ENCODE data around the gene DNAJC11.
"Not testable (repeated sequence)": the region's sequence is repeated elsewhere in the genome, so short reads cannot be mapped to it uniquely, and the experiment has no call there.

DNAJC11 gene, protein sequence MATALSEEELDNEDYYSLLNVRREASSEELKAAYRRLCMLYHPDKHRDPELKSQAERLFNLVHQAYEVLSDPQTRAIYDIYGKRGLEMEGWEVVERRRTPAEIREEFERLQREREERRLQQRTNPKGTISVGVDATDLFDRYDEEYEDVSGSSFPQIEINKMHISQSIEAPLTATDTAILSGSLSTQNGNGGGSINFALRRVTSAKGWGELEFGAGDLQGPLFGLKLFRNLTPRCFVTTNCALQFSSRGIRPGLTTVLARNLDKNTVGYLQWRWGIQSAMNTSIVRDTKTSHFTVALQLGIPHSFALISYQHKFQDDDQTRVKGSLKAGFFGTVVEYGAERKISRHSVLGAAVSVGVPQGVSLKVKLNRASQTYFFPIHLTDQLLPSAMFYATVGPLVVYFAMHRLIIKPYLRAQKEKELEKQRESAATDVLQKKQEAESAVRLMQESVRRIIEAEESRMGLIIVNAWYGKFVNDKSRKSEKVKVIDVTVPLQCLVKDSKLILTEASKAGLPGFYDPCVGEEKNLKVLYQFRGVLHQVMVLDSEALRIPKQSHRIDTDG

DNA sequence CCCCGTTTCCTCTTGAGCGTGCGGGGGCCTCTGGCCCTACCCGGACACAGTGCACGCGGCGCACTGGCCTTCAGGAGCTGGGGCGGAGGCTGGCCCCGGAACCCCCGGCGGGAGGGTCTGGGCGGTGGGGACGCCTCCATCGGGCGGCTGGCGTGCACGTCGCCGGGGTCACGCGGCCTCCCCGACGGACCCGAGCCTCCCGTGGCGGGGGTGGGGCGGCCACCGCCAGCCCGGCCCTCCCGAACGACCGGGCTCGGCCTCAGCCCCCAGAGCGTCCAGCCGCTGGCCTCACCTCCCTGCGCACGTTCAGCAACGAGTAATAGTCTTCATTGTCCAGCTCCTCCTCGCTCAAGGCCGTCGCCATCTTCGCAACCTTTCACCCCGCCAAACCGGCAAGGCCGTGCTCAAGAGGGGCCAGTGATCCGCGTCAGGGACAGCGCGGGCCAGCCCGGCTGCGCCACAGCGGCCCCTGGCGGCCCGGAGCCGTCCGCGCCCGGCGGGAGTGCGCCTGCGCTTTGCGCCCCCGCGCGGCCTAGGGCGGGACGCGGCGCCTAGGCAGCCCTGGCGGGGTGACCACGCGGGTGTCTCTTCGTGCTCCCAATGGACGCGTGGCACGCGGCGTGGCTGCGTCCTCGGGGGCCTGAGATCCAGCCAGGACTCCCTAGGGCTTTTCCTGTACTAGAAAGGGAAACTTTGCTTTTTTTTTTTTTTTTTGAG, at the start of gene DNAJC11:
Gene DNAJC11, minus strand, starts transcription at position 380 of the 717 bp plus-strand sequence. Its CDS starts 16 bp downstream, at position 364.
- Histone ChIP-seq H3K9me3 (no peaks in the 10 kb centered on the region), H3K4me1 (peaks cover 22% of the 10 kb centered on the region), H3K4me3 (peak within 1 kb of the TSS; percentile 96), H3K4me2 (peak within 1 kb of the TSS; percentile 98), H3K27ac (peak within 1 kb of the TSS; percentile 95), H3K36me3 (peaks cover 7% of the 10 kb centered on the region; the same call in 1 of the 2 replicates), H3K27me3 (no peaks in the 10 kb centered on the region), H3K9ac (peak within 1 kb of the TSS; percentile 96), H4K20me1 (peaks cover 49% of the 10 kb centered on the region)
- no peak for TF ChIP-seq Cebpa-rat (IDR thresholded peaks at IDR 0.05)

DNA sequence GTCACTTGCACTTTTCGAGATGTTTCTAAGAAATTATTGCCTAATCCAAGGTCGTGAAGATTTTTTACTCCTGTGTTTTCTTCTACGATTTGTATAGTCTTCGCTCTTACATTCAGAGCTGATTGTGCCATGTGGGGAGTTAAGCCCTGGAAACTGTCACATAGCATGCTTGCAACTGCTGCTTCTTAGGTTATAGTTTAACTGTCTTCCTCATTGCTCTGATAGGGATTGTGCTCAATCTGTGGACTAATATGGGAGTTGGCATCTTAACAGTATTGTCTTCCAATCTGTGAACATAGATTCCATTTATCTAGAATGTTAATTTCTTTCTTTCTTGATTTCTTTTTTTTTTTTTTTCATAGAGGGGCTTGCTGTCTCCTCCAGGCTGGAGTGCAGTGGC, 48.9 kb upstream of the DNAJC11 start:
- Histone ChIP-seq H3K9ac (no peak overlapping the region), H3K27ac (no peak overlapping the region), H3K4me2 (no peak overlapping the region), H3K4me3 (no peak overlapping the region), H3K36me3 (no peaks in the 10 kb centered on the region), H3K27me3 (no peaks in the 10 kb centered on the region), H3K4me1 (no peaks in the 10 kb centered on the region), H4K20me1 (no peaks in the 10 kb centered on the region), H3K9me3 (peaks cover 4% of the 10 kb centered on the region; the same call in 1 of the 2 replicates)
- no peak for TF ChIP-seq Cebpa-rat (IDR thresholded peaks at IDR 0.05)

DNA sequence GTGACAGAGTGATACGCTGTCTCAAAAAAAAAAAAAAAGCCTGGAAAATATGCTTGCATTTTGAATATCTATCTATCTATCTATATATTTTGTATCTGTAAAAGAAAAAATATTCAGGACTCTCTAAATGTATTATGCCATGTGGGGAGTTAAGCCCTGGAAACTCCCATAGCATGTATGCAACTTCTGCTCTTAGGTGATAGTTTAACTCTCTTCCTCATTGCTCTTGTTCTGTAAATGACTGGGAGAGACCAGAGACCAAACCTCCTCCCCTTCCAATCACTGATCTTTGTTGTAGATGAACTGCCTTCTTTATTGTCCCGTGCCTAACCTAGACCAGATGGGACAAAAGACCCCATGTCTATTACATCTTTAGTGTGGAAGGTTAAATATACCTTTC, 46.1 kb upstream of the DNAJC11 start:
- TF ChIP-seq Cebpa-rat (IDR thresholded peaks at IDR 0.05): no peak
- Histone ChIP-seq H3K9ac (no peak overlapping the region), H3K9me3 (peaks cover 4% of the 10 kb centered on the region; the same call in 1 of the 2 replicates), H4K20me1 (no peaks in the 10 kb centered on the region), H3K36me3 (no peaks in the 10 kb centered on the region), H3K27ac (no peak overlapping the region), H3K4me2 (no peak overlapping the region), H3K27me3 (no peaks in the 10 kb centered on the region), H3K4me3 (no peak overlapping the region), H3K4me1 (peaks cover 15% of the 10 kb centered on the region)

DNA sequence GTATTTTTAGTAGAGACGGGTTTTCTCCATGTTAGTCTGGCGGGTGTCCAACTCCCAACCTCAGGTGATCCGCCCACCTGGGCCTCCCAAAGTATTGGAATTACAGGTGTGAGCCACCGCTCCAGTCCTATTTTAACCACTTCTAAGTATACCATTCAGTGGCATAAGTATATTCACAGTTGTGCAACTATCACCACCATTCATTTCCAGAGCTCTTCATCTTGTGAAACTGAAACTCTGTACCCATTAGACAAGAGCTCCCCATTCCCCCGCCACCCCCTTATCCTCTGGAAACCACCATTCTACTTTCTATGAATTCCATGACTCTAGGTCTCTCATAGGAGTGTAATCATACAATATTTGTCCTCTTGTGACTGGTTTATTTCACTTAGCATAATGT, 43.5 kb upstream of the DNAJC11 start:
- Histone ChIP-seq H3K9me3 (peaks cover 4% of the 10 kb centered on the region; the same call in 1 of the 2 replicates), H3K4me2 (no peak overlapping the region), H3K27me3 (no peaks in the 10 kb centered on the region), H3K9ac (no peak overlapping the region), H3K27ac (no peak overlapping the region), H3K4me3 (no peak overlapping the region), H3K36me3 (no peaks in the 10 kb centered on the region), H3K4me1 (peaks cover 15% of the 10 kb centered on the region), H4K20me1 (no peaks in the 10 kb centered on the region)
- TF ChIP-seq Cebpa-rat (IDR thresholded peaks at IDR 0.05): no peak

DNA sequence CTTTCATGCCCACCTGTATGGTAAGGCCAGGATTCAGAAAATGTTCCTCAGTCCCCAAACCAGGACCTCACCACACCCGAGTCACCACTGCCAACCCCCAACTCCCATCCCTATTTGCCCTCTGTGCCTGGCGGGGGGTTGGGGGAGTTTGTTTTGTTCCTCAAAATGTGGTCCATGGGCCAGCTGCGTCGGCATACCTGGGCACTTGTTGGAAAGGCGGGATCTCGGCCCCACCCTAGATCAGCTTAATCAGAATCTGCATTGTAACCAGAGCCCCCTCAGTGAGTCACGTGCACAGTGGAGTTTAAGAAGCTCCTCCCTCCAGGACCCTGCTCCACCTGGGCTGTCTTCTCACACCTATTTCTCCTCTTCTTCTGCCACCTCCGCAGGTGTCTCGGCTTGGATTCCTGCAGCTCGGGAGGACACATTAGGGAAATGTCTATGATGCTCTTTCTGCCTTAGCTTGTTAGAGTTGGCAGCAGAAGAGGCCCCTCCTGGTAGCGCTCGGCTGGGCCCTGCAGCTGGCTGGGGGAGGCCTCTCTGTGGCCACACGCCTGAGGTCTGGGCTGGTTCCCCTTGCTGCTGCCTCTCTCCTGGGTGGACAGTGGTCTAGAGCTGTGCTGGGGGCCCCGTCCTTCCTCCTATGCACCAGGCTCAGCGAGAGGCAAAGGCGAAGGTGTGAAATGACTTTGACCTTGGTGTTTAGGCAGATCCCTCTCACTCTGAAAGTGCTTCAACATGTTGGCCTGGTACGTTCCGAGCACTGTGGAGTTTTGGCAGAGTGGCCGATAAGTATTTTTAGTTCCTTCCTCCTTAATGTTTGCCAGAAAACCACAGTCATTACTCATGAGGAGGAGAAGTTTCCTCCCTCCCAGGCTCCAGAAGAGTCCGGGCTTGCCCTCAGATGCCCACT, 41.8 kb upstream of the DNAJC11 start:
- Histone ChIP-seq H3K9ac (peak overlapping the region; percentile 18; the same call in 1 of the 2 replicates), H3K27me3 (no peaks in the 10 kb centered on the region), H4K20me1 (no peaks in the 10 kb centered on the region), H3K36me3 (no peaks in the 10 kb centered on the region), H3K9me3 (peaks cover 2% of the 10 kb centered on the region; the same call in 1 of the 2 replicates), H3K4me1 (peaks cover 15% of the 10 kb centered on the region), H3K4me2 (peak overlapping the region; percentile 66), H3K27ac (peak overlapping the region; percentile 67), H3K4me3 (no peak overlapping the region)
- TF ChIP-seq Cebpa-rat (IDR thresholded peaks at IDR 0.05): no peak

DNA sequence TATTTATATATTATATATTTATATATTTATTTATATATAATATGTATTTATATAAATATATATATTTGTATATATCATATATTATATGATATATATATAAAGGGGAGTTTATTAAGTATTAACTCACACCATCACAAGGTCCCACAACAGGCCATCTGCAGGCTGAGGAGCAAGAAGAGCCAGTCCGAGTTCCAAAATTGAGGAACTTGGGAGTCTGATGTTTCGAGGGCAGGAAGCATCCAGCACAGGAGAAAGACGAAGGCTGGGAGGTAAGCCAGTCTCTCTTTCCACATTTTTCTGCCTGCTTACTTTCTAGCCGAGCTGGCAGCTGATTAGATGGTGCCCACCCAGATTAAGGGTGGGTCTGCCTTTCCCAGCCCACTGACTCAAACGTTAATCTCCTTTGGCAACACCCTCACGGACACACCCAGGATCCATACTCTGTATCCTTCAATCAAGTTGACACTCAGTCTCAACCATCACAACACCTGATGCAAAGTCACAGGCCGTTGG, 41.1 kb upstream of the DNAJC11 start:
- not testable (repeated sequence) for H3K27me3 ChIP-seq, H3K4me3 ChIP-seq, H3K36me3 ChIP-seq, H4K20me1 ChIP-seq, H3K27ac ChIP-seq, H3K9ac ChIP-seq, H3K9me3 ChIP-seq
- Histone ChIP-seq H3K4me2 (peak overlapping the region; percentile 66), H3K4me1 (peaks cover 15% of the 10 kb centered on the region)

DNA sequence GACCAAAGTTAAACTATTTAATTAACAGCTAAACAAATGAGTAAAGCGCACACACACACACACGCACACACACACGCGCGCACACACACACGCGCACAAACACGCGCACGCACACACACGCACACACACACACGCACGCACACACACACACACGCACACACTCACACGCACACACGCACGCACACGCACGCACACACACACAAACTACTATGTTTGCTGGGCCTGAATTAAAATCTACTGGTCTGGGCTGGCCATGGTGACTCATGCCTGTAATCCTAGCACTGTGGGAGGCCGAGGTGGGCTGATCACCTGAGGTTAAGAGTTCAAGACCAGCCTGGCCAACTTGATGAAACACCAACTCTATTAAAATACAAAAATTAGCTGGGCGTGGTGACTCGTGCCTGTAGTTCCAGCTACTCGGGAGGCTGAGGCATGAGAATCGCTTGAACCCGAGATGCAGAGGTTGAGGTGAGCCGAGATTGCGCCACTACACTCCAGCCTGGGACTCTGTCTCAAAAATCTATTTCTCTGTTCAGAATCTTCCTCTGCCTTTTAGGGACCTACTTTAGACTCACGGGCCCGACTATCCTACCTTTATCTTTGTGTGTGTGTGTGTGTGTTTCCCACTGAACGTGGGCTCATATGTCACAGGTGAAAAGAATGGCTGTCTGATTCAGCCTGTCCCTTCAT, 37.5 kb upstream of the DNAJC11 start:
- peaks cover 14% of the 10 kb centered on the region for H3K4me1 ChIP-seq
- no peaks in the 10 kb centered on the region for H4K20me1 ChIP-seq
- no peaks in the 10 kb centered on the region for H3K36me3 ChIP-seq
- H3K27me3 ChIP-seq: no peaks in the 10 kb centered on the region
- no peak overlapping the region for H3K9ac ChIP-seq
- TF ChIP-seq Cebpa-rat (IDR thresholded peaks at IDR 0.05): no peak
- H3K27ac ChIP-seq: no peak overlapping the region
- no peak overlapping the region for H3K4me3 ChIP-seq
- H3K9me3 ChIP-seq: no peaks in the 10 kb centered on the region
- H3K4me2 ChIP-seq: no peak overlapping the region

DNA sequence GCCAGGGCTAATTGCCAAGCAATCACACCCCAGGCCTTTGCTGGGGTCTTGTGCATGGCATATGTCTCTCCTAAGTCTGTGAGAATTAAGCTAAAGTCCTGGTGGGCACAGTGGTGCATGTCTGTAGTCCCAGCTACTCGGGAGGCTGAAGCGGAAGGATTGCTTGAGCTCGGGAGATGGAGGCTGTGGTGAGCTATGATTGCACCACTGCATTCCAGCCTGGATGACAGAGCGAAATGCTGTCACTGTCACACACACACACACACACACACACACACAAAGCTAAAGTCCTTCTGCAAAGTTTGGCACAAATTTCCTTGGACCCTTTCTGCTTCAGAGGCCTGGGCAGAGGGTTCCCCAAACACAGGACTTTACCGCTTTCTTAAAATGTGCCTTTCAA, 31.3 kb upstream of the DNAJC11 start:
- H3K36me3 ChIP-seq: no peaks in the 10 kb centered on the region
- TF ChIP-seq Cebpa-rat (IDR thresholded peaks at IDR 0.05): no peak
- H3K4me2 ChIP-seq: no peak overlapping the region
- H3K9me3 ChIP-seq: no peaks in the 10 kb centered on the region
- no peaks in the 10 kb centered on the region for H3K27me3 ChIP-seq
- H3K9ac ChIP-seq: no peak overlapping the region
- H3K4me3 ChIP-seq: no peak overlapping the region
- no peaks in the 10 kb centered on the region for H3K4me1 ChIP-seq
- no peaks in the 10 kb centered on the region for H4K20me1 ChIP-seq
- no peak overlapping the region for H3K27ac ChIP-seq

All from BLaER1 (cell line).